K562 (cell line): ENCODE results near the gene TCF15.

ENCODE experiments used
- CC2D1A ChIP-seq: fragments of 450-650 bp; IDR thresholded peaks from 2 replicates; pipeline ENCODE4 v1.6.1; 2017; ENCODE audit warnings: mild to moderate bottlenecking
- EZH2 ChIP-seq: IDR thresholded peaks from 2 replicates; pipeline ENCODE4 v1.6.1; 2012; ENCODE audit warnings: low read depth, mild to moderate bottlenecking, inconsistent platforms, low read length, borderline replicate concordance
- RBM39 ChIP-seq: fragments of 200-400 bp; formaldehyde crosslinking; optimal IDR thresholded peaks from 2 replicates; pipeline ENCODE3; 2018; ENCODE audit warnings: low read depth, low read length
- TBP ChIP-seq: optimal IDR thresholded peaks from 2 replicates; pipeline ENCODE3; 2011; ENCODE audit warnings: low read depth, low read length, improper control_type of control experiment
- ZNF695 ChIP-seq: fragments of 450-650 bp; formaldehyde crosslinking; IDR thresholded peaks from 2 replicates; pipeline ENCODE4 v1.4.0; 2020; ENCODE audit warnings: mild to moderate bottlenecking, moderate library complexity
- ZZZ3 ChIP-seq: fragments of 450-650 bp; IDR thresholded peaks from 2 replicates; pipeline ENCODE4 v1.6.1; 2016; ENCODE audit warnings: antibody characterized with exemption, mild to moderate bottlenecking, moderate library complexity
- TF ChIP-seq, protein P1 (sequence below): sonication (generic); formaldehyde crosslinking; IDR thresholded peaks from 2 replicates; pipeline ENCODE4 v1.8.1; 2023; ENCODE audit warnings: mild to moderate bottlenecking, missing genetic modification reagents
- TF ChIP-seq, protein P2 (sequence below): fragments of 250-450 bp; sonication (Bioruptor Pico); IDR thresholded peaks from 2 replicates; pipeline ENCODE4 v1.4.0; 2020; ENCODE audit warnings: mild to moderate bottlenecking, moderate library complexity
- TF ChIP-seq, protein P3 (sequence below): fragments of 250-450 bp; sonication (Bioruptor Pico); IDR thresholded peaks from 2 replicates; pipeline ENCODE4 v1.8.0; 2021; ENCODE audit warnings: moderate library complexity, mild to moderate bottlenecking, inconsistent platforms
- TF ChIP-seq, protein P4 (sequence below): sonication (generic); formaldehyde crosslinking; IDR thresholded peaks from 2 replicates; pipeline ENCODE4 v1.8.0; 2023; ENCODE audit warnings: missing genetic modification reagents, mild to moderate bottlenecking, borderline replicate concordance
- TF ChIP-seq, protein P5 (sequence below): fragments of 450-650 bp; formaldehyde crosslinking; IDR thresholded peaks from 2 replicates; pipeline ENCODE4 v1.4.0; 2020; ENCODE audit warnings: mild to moderate bottlenecking, moderate library complexity

DNA sequence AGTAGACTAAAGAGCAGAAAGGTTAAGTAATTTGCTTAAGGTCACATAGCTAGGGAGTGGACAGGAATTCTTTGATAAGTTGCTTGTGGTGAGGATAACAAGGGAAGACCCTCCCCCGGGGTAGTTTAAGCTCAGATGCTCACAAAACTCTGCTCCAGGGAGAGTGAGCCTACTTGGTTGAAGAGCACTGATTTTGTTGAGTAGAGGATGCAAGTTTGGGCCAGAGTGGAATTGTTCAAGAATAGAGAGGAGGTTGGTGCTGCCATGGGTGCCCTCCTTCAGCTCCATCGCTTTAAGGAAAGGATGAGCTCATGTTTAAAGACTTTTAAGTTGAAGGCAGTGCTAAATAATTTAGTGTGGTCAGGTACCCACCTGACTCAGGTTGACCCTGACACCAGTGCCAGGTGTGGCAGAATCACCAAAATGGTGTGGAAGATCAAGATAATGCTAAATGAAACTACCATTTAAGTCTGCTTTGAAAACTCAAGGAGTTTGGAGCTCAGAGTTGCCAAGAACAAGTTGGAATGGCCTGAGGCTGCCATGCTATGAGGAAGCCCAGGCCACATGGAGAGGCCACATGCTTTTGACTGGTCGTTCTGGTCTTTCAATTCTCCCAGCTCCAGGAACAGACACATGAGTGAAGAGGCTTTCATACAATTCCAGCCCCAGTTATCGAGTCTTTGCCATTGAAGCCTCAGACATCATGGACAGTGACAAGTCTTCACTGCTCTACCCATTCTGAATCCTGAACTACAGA is 8.0 kb upstream of the TCF15 start:
- TF ChIP-seq, protein P1, sequence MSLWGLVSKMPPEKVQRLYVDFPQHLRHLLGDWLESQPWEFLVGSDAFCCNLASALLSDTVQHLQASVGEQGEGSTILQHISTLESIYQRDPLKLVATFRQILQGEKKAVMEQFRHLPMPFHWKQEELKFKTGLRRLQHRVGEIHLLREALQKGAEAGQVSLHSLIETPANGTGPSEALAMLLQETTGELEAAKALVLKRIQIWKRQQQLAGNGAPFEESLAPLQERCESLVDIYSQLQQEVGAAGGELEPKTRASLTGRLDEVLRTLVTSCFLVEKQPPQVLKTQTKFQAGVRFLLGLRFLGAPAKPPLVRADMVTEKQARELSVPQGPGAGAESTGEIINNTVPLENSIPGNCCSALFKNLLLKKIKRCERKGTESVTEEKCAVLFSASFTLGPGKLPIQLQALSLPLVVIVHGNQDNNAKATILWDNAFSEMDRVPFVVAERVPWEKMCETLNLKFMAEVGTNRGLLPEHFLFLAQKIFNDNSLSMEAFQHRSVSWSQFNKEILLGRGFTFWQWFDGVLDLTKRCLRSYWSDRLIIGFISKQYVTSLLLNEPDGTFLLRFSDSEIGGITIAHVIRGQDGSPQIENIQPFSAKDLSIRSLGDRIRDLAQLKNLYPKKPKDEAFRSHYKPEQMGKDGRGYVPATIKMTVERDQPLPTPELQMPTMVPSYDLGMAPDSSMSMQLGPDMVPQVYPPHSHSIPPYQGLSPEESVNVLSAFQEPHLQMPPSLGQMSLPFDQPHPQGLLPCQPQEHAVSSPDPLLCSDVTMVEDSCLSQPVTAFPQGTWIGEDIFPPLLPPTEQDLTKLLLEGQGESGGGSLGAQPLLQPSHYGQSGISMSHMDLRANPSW (CRISPR knock-in tag), result no peak
- TF ChIP-seq, protein P2, sequence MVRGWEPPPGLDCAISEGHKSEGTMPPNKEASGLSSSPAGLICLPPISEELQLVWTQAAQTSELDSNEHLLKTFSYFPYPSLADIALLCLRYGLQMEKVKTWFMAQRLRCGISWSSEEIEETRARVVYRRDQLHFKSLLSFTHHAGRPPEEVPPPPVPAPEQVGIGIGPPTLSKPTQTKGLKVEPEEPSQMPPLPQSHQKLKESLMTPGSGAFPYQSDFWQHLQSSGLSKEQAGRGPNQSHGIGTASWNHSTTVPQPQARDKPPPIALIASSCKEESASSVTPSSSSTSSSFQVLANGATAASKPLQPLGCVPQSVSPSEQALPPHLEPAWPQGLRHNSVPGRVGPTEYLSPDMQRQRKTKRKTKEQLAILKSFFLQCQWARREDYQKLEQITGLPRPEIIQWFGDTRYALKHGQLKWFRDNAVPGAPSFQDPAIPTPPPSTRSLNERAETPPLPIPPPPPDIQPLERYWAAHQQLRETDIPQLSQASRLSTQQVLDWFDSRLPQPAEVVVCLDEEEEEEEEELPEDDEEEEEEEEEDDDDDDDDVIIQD (CRISPR knock-in tag), result no peak
- TF ChIP-seq EZH2 (no peak), ZNF695 (CRISPR knock-in tag) (no peak), ZZZ3 (no peak), CC2D1A (no peak), RBM39 (no peak), TBP (no peak)
- TF ChIP-seq, protein P3, sequence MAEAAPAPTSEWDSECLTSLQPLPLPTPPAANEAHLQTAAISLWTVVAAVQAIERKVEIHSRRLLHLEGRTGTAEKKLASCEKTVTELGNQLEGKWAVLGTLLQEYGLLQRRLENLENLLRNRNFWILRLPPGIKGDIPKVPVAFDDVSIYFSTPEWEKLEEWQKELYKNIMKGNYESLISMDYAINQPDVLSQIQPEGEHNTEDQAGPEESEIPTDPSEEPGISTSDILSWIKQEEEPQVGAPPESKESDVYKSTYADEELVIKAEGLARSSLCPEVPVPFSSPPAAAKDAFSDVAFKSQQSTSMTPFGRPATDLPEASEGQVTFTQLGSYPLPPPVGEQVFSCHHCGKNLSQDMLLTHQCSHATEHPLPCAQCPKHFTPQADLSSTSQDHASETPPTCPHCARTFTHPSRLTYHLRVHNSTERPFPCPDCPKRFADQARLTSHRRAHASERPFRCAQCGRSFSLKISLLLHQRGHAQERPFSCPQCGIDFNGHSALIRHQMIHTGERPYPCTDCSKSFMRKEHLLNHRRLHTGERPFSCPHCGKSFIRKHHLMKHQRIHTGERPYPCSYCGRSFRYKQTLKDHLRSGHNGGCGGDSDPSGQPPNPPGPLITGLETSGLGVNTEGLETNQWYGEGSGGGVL (CRISPR knock-in tag), result no peak
- TF ChIP-seq, protein P4, sequence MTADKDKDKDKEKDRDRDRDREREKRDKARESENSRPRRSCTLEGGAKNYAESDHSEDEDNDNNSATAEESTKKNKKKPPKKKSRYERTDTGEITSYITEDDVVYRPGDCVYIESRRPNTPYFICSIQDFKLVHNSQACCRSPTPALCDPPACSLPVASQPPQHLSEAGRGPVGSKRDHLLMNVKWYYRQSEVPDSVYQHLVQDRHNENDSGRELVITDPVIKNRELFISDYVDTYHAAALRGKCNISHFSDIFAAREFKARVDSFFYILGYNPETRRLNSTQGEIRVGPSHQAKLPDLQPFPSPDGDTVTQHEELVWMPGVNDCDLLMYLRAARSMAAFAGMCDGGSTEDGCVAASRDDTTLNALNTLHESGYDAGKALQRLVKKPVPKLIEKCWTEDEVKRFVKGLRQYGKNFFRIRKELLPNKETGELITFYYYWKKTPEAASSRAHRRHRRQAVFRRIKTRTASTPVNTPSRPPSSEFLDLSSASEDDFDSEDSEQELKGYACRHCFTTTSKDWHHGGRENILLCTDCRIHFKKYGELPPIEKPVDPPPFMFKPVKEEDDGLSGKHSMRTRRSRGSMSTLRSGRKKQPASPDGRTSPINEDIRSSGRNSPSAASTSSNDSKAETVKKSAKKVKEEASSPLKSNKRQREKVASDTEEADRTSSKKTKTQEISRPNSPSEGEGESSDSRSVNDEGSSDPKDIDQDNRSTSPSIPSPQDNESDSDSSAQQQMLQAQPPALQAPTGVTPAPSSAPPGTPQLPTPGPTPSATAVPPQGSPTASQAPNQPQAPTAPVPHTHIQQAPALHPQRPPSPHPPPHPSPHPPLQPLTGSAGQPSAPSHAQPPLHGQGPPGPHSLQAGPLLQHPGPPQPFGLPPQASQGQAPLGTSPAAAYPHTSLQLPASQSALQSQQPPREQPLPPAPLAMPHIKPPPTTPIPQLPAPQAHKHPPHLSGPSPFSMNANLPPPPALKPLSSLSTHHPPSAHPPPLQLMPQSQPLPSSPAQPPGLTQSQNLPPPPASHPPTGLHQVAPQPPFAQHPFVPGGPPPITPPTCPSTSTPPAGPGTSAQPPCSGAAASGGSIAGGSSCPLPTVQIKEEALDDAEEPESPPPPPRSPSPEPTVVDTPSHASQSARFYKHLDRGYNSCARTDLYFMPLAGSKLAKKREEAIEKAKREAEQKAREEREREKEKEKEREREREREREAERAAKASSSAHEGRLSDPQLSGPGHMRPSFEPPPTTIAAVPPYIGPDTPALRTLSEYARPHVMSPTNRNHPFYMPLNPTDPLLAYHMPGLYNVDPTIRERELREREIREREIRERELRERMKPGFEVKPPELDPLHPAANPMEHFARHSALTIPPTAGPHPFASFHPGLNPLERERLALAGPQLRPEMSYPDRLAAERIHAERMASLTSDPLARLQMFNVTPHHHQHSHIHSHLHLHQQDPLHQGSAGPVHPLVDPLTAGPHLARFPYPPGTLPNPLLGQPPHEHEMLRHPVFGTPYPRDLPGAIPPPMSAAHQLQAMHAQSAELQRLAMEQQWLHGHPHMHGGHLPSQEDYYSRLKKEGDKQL, result no peak
- TF ChIP-seq, protein P5, sequence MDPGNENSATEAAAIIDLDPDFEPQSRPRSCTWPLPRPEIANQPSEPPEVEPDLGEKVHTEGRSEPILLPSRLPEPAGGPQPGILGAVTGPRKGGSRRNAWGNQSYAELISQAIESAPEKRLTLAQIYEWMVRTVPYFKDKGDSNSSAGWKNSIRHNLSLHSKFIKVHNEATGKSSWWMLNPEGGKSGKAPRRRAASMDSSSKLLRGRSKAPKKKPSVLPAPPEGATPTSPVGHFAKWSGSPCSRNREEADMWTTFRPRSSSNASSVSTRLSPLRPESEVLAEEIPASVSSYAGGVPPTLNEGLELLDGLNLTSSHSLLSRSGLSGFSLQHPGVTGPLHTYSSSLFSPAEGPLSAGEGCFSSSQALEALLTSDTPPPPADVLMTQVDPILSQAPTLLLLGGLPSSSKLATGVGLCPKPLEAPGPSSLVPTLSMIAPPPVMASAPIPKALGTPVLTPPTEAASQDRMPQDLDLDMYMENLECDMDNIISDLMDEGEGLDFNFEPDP (CRISPR knock-in tag), result no peak
